ENCODE data around the gene KCNN4.

Gene KCNN4

DNA sequence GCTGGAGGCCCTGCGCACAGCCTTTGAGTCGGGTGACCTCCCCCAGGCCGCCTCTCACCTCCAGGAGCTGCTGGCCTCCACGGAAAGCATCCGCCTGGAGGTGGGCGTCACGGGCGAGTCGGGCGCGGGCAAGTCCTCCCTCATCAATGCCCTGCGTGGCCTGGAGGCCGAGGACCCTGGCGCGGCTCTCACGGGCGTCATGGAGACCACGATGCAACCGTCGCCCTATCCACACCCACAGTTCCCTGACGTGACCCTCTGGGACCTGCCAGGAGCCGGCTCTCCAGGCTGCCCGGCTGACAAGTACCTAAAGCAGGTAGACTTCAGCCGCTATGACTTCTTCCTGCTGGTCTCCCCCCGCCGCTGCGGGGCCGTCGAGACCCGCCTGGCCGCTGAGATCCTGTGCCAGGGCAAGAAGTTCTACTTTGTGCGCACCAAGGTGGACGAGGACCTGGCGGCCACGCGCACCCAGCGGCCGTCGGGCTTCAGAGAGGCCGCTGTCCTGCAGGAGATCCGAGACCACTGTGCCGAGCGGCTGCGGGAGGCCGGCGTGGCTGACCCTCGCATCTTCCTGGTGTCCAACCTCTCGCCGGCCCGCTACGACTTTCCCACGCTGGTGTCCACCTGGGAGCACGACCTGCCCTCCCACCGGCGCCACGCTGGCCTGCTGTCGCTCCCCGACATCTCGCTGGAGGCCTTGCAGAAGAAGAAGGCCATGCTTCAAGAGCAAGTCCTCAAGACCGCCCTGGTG, 62.0 kb downstream of the KCNN4 start:
- DNase-seq (ENCODE audit: low read depth, low spot score), result no peak

Data from astrocyte of the hippocampus (primary cell).